Fibroblast of pulmonary artery (primary cell): ENCODE data around the gene SUGT1.
"Not testable (repeated sequence)": the region's sequence is repeated elsewhere in the genome, so short reads cannot be mapped to it uniquely, and the experiment has no call there.

Source experiments
- DNase-seq: peaks from one replicate; pipeline ENCODE4 v3.0.0-alpha.2; 2010; ENCODE audit warnings: low read depth
- H3K4me3 ChIP-seq: replicated peaks from 2 replicates; pipeline ENCODE4 v1.5.1; 2011; ENCODE audit warnings: low read depth, mild to moderate bottlenecking, control low read depth, low read length, moderate library complexity
- CTCF ChIP-seq: IDR thresholded peaks from 2 replicates; pipeline ENCODE4 v1.5.1; 2011; ENCODE audit warnings: mild to moderate bottlenecking, control low read depth, low read length, inconsistent platforms; ENCODE audit errors: missing control alignments

The SUGT1 gene

GRCh38 chr13:52703482-52703881, 50.8 kb downstream of the SUGT1 start:
- TF ChIP-seq CTCF: no peak
- no peak for DNase-seq
- H3K4me3 ChIP-seq: no peak overlapping the region

GRCh38 chr13:52706081-52706480, 53.4 kb downstream of the SUGT1 start:
- no peak overlapping the region for H3K4me3 ChIP-seq
- DNase-seq: no peak
- no peak for TF ChIP-seq CTCF

- DNase-seq: no peak
- no peak for TF ChIP-seq CTCF
- H3K4me3 ChIP-seq: no peak overlapping the region
Measured at GRCh38 chr13:52707375-52707774, 54.7 kb downstream of the SUGT1 start.

GRCh38 chr13:52708266-52708665, 55.6 kb downstream of the SUGT1 start:
- DNase-seq, H3K4me3 ChIP-seq: not testable (repeated sequence)

GRCh38 chr13:52711286-52711685, 58.6 kb downstream of the SUGT1 start:
- no peak for TF ChIP-seq CTCF
- H3K4me3 ChIP-seq: no peak overlapping the region
- DNase-seq: no peak

- DNase-seq: no peak
- H3K4me3 ChIP-seq: no peak overlapping the region
- TF ChIP-seq CTCF: no peak
Measured at GRCh38 chr13:52712385-52712784, 59.7 kb downstream of the SUGT1 start.

GRCh38 chr13:52713894-52714293, 61.3 kb downstream of the SUGT1 start:
- H3K4me3 ChIP-seq: no peak overlapping the region
- DNase-seq: peak; percentile 29
- TF ChIP-seq CTCF: no peak

- not testable (repeated sequence) for DNase-seq, H3K4me3 ChIP-seq
Measured at GRCh38 chr13:52720904-52721303, 68.3 kb downstream of the SUGT1 start.

- DNase-seq, H3K4me3 ChIP-seq: not testable (repeated sequence)
Measured at GRCh38 chr13:52721356-52721755, 68.7 kb downstream of the SUGT1 start.
